ENCODE data around the gene ABCC1. TPM values are rescaled to one million over a fixed set of nuclear protein-coding genes. Genes with fewer than 3 reads are reported as not detected.

Gene ABCC1
- polyA plus RNA-seq, 1 donor from 2014 or later: 3.0 TPM

GRCh38 chr16:15932939-15933338 is 16.5 kb upstream of the ABCC1 start:
- Histone ChIP-seq H3K36me3 (ENCODE audit: insufficient read depth, low read length) (no peaks in the 10 kb centered on the region), H3K27me3 (ENCODE audit: insufficient read depth, low read depth, low read length) (no peaks in the 10 kb centered on the region), H3K4me2 (ENCODE audit: low read length) (no peak overlapping the region), H3K9me3 (ENCODE audit: low read length) (no peaks in the 10 kb centered on the region), H3F3A (ENCODE audit: insufficient read depth, low read length, poor library complexity, severe bottlenecking) (no peaks in the 10 kb centered on the region), H3K27ac (ENCODE audit: low read length) (no peak overlapping the region), H3K4me3 (ENCODE audit: low read length) (no peak overlapping the region), H3K79me2 (replicated peaks; ENCODE audit: insufficient read depth, low read length) (no peaks in the 10 kb centered on the region), H3K9me2 (ENCODE audit: insufficient read depth, low read length) (no peaks in the 10 kb centered on the region), H3K9ac (ENCODE audit: low read length) (no peak overlapping the region), H4K20me1 (ENCODE audit: insufficient read depth) (no peaks in the 10 kb centered on the region), H2AFZ (ENCODE audit: low read depth, low read length) (no peak overlapping the region)
- TF ChIP-seq SMC3 (conservative IDR thresholded peaks at IDR 0.05; ENCODE audit: poor library complexity): no peak
- no peak for TF ChIP-seq EP300 (conservative IDR thresholded peaks at IDR 0.05; ENCODE audit: poor library complexity, severe bottlenecking)
- TF ChIP-seq EZH2 (IDR thresholded peaks at IDR 0.05; ENCODE audit: borderline replicate concordance, insufficient read depth, low read length, poor library complexity, severe bottlenecking): no peak
- no peak for TF ChIP-seq MXI1 (conservative IDR thresholded peaks at IDR 0.05; ENCODE audit: poor library complexity, severe bottlenecking)
- no peak for TF ChIP-seq REST (IDR thresholded peaks at IDR 0.05; ENCODE audit: borderline replicate concordance)
- TF ChIP-seq TAF1 (IDR thresholded peaks at IDR 0.05; ENCODE audit: low read depth): no peak
- TF ChIP-seq POLR2AphosphoS5 (IDR thresholded peaks at IDR 0.05): no peak
- TF ChIP-seq CTCF (IDR thresholded peaks at IDR 0.05; ENCODE audit: poor library complexity, severe bottlenecking): no peak

DNA sequence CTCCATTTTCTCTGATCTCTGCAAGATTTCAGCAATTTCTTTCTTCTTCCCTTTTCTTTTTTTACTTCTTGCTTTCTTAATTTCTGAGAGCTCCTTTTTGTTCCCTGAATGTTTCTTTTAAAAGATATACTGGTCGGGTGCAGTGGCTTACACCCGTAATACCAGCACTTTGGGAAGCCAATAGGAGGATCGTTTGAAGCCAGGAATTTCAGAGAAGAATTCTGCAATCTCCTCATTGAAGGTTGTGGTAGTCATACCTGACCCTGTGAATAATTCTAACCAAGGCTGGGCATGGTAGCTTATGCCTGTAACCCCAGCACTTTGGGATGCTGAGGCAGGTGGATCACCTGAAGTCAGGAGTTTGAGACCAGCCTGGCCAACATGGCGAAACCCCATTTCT is 15.6 kb upstream of the ABCC1 start:
- TF ChIP-seq CTCF (IDR thresholded peaks at IDR 0.05; ENCODE audit: poor library complexity, severe bottlenecking): no peak
- TF ChIP-seq MXI1 (conservative IDR thresholded peaks at IDR 0.05; ENCODE audit: poor library complexity, severe bottlenecking): no peak
- no peak for TF ChIP-seq REST (IDR thresholded peaks at IDR 0.05; ENCODE audit: borderline replicate concordance)
- TF ChIP-seq TAF1 (IDR thresholded peaks at IDR 0.05; ENCODE audit: low read depth): no peak
- no peak for TF ChIP-seq POLR2AphosphoS5 (IDR thresholded peaks at IDR 0.05)
- no peak for TF ChIP-seq EZH2 (IDR thresholded peaks at IDR 0.05; ENCODE audit: borderline replicate concordance, insufficient read depth, low read length, poor library complexity, severe bottlenecking)
- TF ChIP-seq EP300 (conservative IDR thresholded peaks at IDR 0.05; ENCODE audit: poor library complexity, severe bottlenecking): no peak
- no peak for TF ChIP-seq RAD21 (conservative IDR thresholded peaks at IDR 0.05)
- TF ChIP-seq SMC3 (conservative IDR thresholded peaks at IDR 0.05; ENCODE audit: poor library complexity): no peak

More for the DNA sequence above, 15.6 kb upstream of the ABCC1 start:
- Histone ChIP-seq H3K9me2 (ENCODE audit: insufficient read depth, low read length) (no peaks in the 10 kb centered on the region), H3F3A (ENCODE audit: insufficient read depth, low read length, poor library complexity, severe bottlenecking) (no peaks in the 10 kb centered on the region), H2AFZ (ENCODE audit: low read depth, low read length) (no peak overlapping the region), H4K20me1 (ENCODE audit: insufficient read depth) (no peaks in the 10 kb centered on the region), H3K27me3 (ENCODE audit: insufficient read depth, low read depth, low read length) (no peaks in the 10 kb centered on the region), H3K9ac (ENCODE audit: low read length) (no peak overlapping the region), H3K27ac (ENCODE audit: low read length) (no peak overlapping the region), H3K4me2 (ENCODE audit: low read length) (no peak overlapping the region), H3K4me3 (ENCODE audit: low read length) (no peak overlapping the region), H3K36me3 (ENCODE audit: insufficient read depth, low read length) (no peaks in the 10 kb centered on the region), H3K79me2 (replicated peaks; ENCODE audit: insufficient read depth, low read length) (no peaks in the 10 kb centered on the region), H3K9me3 (ENCODE audit: low read length) (no peaks in the 10 kb centered on the region)
